Esophagus muscularis mucosa (tissue), 4 donors: Measurements from ENCODE around the gene SPI1. TPM values are rescaled to one million over a fixed set of nuclear protein-coding genes. Genes with fewer than 3 reads are reported as not detected.

Source experiments
- DNase-seq: peaks from one replicate; pipeline ENCODE4 v3.0.0-alpha.2; 2017; ENCODE audit errors: extremely low spot score
- H3K27ac ChIP-seq, 4 donors: fragments of 200-600 bp; sonication (generic); replicated peaks in 1 of 4; 1 replicate in 3 of 4; 2 replicates in 1 of 4; pipeline ENCODE4 v1.5.1; 2016 to 2019; ENCODE audit warnings: mild to moderate bottlenecking in 1 of 4
- H3K27me3 ChIP-seq, 4 donors: fragments of 200-600 bp; sonication (generic); one replicate each; pipeline versions ENCODE4 v1.5.1 to v1.6.0; 2016 to 2019
- H3K36me3 ChIP-seq, 4 donors: fragments of 200-600 bp; sonication (generic); one replicate each; pipeline ENCODE4 v1.5.1; 2016 to 2019
- H3K4me1 ChIP-seq, 4 donors: fragments of 200-600 bp; sonication (generic); one replicate each; pipeline ENCODE4 v1.5.1; 2016 to 2019
- H3K4me3 ChIP-seq, 4 donors: fragments of 200-600 bp; sonication (generic); 1 replicate in 2 of 4; 2 replicates in 2 of 4; pipeline ENCODE4 v1.5.1; 2016 to 2019; ENCODE audit warnings: mild to moderate bottlenecking in 4 of 4, moderate library complexity in 1 of 4
- H3K9me3 ChIP-seq, 4 donors: fragments of 200-600 bp; sonication (generic); 1 replicate in 3 of 4; 2 replicates in 1 of 4; pipeline ENCODE4 v1.5.1; 2016 to 2019
- EP300 ChIP-seq: sonication (generic); formaldehyde crosslinking; IDR thresholded peaks from one replicate; pipeline ENCODE4 v1.6.1; 2017; ENCODE audit warnings: antibody characterized with exemption
- POLR2A ChIP-seq: fragments of 450-650 bp; IDR thresholded peaks from one replicate; pipeline ENCODE4 v1.6.1; 2017; ENCODE audit warnings: antibody characterized with exemption, moderate library complexity, mild to moderate bottlenecking, low read depth
- POLR2AphosphoS5 ChIP-seq, 2 donors: sonication (generic); formaldehyde crosslinking; IDR thresholded peaks; one replicate each; pipeline ENCODE4 v1.6.1; 2017; ENCODE audit warnings: antibody characterized with exemption in 2 of 2
- WGBS: methylation state at CpG from one replicate; pipeline ENCODE4 v1.1.5; 2018; 5-methylcytosine and 5-hydroxymethylcytosine counted together
- intact Hi-C: fragments of 100-400 bp; cut with DNase I; formaldehyde crosslinking; loops from one replicate; pipeline ENCODE4 v1.15.1; 2023
- total RNA-seq, 4 donors: library from RNA; depleted of rRNA; stranded (reverse); fragments of >200 nt; gene quantifications; one replicate each; pipeline versions ENCODE4 v1.1.0 to v1.2.1, GENCODE V29; 2016
- TF ChIP-seq, protein P1 (sequence below), 3 experiments: fragments of 200-600 bp in 2 of 3; fragments of 450-650 bp in 1 of 3; sonication (generic) in 2 of 3; IDR thresholded peaks; one replicate each; pipeline ENCODE4 v1.5.1; 2017 to 2019; ENCODE audit warnings: antibody characterized with exemption in 3 of 3, mild to moderate bottlenecking in 2 of 3, moderate library complexity in 1 of 3

The SPI1 gene
- total RNA-seq, 4 donors from 2014 or later = 17.6 to 34.6 (median 20.5) TPM

GRCh38 chr11:47333526-47333845, 44.9 kb downstream of the SPI1 start:
- TF ChIP-seq, protein P1, sequence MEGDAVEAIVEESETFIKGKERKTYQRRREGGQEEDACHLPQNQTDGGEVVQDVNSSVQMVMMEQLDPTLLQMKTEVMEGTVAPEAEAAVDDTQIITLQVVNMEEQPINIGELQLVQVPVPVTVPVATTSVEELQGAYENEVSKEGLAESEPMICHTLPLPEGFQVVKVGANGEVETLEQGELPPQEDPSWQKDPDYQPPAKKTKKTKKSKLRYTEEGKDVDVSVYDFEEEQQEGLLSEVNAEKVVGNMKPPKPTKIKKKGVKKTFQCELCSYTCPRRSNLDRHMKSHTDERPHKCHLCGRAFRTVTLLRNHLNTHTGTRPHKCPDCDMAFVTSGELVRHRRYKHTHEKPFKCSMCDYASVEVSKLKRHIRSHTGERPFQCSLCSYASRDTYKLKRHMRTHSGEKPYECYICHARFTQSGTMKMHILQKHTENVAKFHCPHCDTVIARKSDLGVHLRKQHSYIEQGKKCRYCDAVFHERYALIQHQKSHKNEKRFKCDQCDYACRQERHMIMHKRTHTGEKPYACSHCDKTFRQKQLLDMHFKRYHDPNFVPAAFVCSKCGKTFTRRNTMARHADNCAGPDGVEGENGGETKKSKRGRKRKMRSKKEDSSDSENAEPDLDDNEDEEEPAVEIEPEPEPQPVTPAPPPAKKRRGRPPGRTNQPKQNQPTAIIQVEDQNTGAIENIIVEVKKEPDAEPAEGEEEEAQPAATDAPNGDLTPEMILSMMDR (IDR thresholded peaks at IDR 0.05) = no peak
- TF ChIP-seq POLR2AphosphoS5 (IDR thresholded peaks at IDR 0.05) (no peak), POLR2A (no peak), EP300 (no peak)
- Histone ChIP-seq H3K4me1 (peaks cover 17 to 31% (median 21%) of the 10 kb centered on the region in 4 donors), H3K27me3 (no peaks in the 10 kb centered on the region), H3K4me3 (no peak overlapping the region), H3K27ac (no peak overlapping the region), H3K36me3 (peaks cover 0 to 73% (median 14%) of the 10 kb centered on the region in 4 donors), H3K9me3 (no peaks in the 10 kb centered on the region)
- WGBS = no CpG with 5 or more reads among the region's 14 CpGs
- no peak for DNase-seq
- intact Hi-C loops = no loop called here

- H3K4me3 ChIP-seq = no peak overlapping the region
- WGBS = 93% methylated on average over 8 of the region's 20 CpGs
- H3K9me3 ChIP-seq = no peaks in the 10 kb centered on the region
- intact Hi-C loops = no loop called here
- H3K27ac ChIP-seq = no peak overlapping the region
- peaks cover 17 to 31% (median 21%) of the 10 kb centered on the region in 4 donors for H3K4me1 ChIP-seq
- H3K27me3 ChIP-seq = no peaks in the 10 kb centered on the region
- no peak for DNase-seq
- TF ChIP-seq, protein P1 (IDR thresholded peaks at IDR 0.05) = no peak
- TF ChIP-seq POLR2AphosphoS5 (IDR thresholded peaks at IDR 0.05) = no peak
- no peak for TF ChIP-seq POLR2A
- TF ChIP-seq EP300 = no peak
- H3K36me3 ChIP-seq = peaks cover 0 to 68% (median 17%) of the 10 kb centered on the region in 4 donors
Measured at GRCh38 chr11:47332791-47333525, 45.4 kb downstream of the SPI1 start.

GRCh38 chr11:47332303-47332711, 46.0 kb downstream of the SPI1 start:
- no peaks in the 10 kb centered on the region for H3K27me3 ChIP-seq
- H3K4me3 ChIP-seq = no peak overlapping the region
- DNase-seq = no peak
- H3K9me3 ChIP-seq = no peaks in the 10 kb centered on the region
- intact Hi-C loops = no loop called here
- peaks cover 0 to 62% (median 20%) of the 10 kb centered on the region in 4 donors for H3K36me3 ChIP-seq
- H3K4me1 ChIP-seq = peaks cover 17 to 31% (median 21%) of the 10 kb centered on the region in 4 donors
- no peak for TF ChIP-seq EP300
- TF ChIP-seq POLR2AphosphoS5 (IDR thresholded peaks at IDR 0.05) = no peak
- TF ChIP-seq, protein P1 (IDR thresholded peaks at IDR 0.05) = no peak
- TF ChIP-seq POLR2A = no peak
- H3K27ac ChIP-seq = no peak overlapping the region
- WGBS = 100% methylated on average over 2 of the region's 13 CpGs

- H3K9me3 ChIP-seq = no peaks in the 10 kb centered on the region
- TF ChIP-seq POLR2AphosphoS5 (IDR thresholded peaks at IDR 0.05) (no peak), POLR2A (no peak), EP300 (no peak)
- TF ChIP-seq, protein P1 (IDR thresholded peaks at IDR 0.05) = no peak
- WGBS = 88% methylated on average over 18 of the region's 21 CpGs
- no peak overlapping the region for H3K27ac ChIP-seq
- H3K4me3 ChIP-seq = no peak overlapping the region
- H3K4me1 ChIP-seq = peaks cover 17 to 31% (median 21%) of the 10 kb centered on the region in 4 donors
- intact Hi-C loops = no loop called here
- H3K27me3 ChIP-seq = no peaks in the 10 kb centered on the region
- H3K36me3 ChIP-seq = peaks cover 3 to 55% (median 23%) of the 10 kb centered on the region in 4 donors
- DNase-seq = no peak
Measured at GRCh38 chr11:47331454-47332302, 46.7 kb downstream of the SPI1 start.
